ENCODE measurements around the gene USP33. TPM values are rescaled to one million over a fixed set of nuclear protein-coding genes. Genes with fewer than 3 reads are reported as not detected.
A peak's percentile ranks its signal among the peaks of the same experiment; 100 is the strongest.

Gene USP33
- total and polyA plus RNA-seq, 2 of the 13 experiments (the other 11 are each of a cell fraction or from before 2014, with no cell fraction given) = 32.0 to 49.1 TPM

DNA sequence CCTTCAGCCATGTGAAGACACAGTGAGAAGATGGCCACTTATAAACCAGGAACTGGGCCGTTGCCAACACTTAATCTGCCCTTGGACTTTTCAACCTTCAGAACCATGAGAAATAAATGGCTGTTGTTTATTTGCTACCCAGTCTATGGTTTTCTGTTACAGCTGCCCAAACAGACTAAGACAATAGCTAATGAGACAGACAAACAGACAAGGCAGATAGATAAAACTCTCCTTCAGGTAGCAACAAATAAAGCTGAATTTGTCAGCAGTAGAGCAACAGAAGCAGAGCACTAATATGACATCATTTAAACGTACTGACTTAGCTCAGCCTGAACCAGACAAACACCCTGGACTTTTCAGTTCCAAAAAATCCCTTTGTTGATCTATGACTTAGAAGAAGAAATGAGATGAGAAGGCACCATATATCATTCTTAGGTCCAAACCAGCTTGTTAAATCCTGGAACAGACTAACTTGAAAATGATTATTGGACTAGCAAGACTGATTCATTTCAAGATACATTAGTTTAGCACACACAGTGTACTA lies 104.1 kb downstream of the USP33 start (continued):
- TF ChIP-seq ZBTB21 (CRISPR knock-in tag; IDR thresholded peaks at IDR 0.05) (0 out of 2 replicates have a peak, but pooled peaks have one; percentile 51), HNRNPK (IDR thresholded peaks at IDR 0.05; ENCODE audit: low read depth, low read length, poor library complexity, severe bottlenecking) (no peak), SP5 (CRISPR knock-in tag; IDR thresholded peaks at IDR 0.05; ENCODE audit: borderline replicate concordance, low read depth) (no peak), ZNF549 (CRISPR knock-in tag; IDR thresholded peaks at IDR 0.05) (no peak), BCL6 (CRISPR knock-in tag; IDR thresholded peaks at IDR 0.05) (0 out of 2 replicates have a peak, but pooled peaks have one; percentile 9), ELF1 (CRISPR knock-in tag; IDR thresholded peaks at IDR 0.05) (no peak), ZNF780A (CRISPR knock-in tag; IDR thresholded peaks at IDR 0.05) (no peak), SP2 (CRISPR knock-in tag; IDR thresholded peaks at IDR 0.05) (no peak), ZNF674 (CRISPR knock-in tag; IDR thresholded peaks at IDR 0.05; ENCODE audit: low read depth) (no peak), MAF1 (CRISPR knock-in tag; IDR thresholded peaks at IDR 0.05; ENCODE audit: borderline replicate concordance) (no peak), ZNF264 (CRISPR knock-in tag; IDR thresholded peaks at IDR 0.05) (no peak), ZNF292 (CRISPR knock-in tag; IDR thresholded peaks at IDR 0.05; ENCODE audit: borderline replicate concordance, low read depth) (no peak), SYNCRIP (IDR thresholded peaks at IDR 0.05; ENCODE audit: insufficient read depth, low read depth, low read length) (no peak), ATF7-NPFF (CRISPR knock-in tag; IDR thresholded peaks at IDR 0.05; ENCODE audit: low read depth) (no peak), CCDC6 (CRISPR knock-in tag; IDR thresholded peaks at IDR 0.05) (no peak), ZNF678 (CRISPR knock-in tag; IDR thresholded peaks at IDR 0.05) (no peak)
- TF ChIP-seq, protein P1, sequence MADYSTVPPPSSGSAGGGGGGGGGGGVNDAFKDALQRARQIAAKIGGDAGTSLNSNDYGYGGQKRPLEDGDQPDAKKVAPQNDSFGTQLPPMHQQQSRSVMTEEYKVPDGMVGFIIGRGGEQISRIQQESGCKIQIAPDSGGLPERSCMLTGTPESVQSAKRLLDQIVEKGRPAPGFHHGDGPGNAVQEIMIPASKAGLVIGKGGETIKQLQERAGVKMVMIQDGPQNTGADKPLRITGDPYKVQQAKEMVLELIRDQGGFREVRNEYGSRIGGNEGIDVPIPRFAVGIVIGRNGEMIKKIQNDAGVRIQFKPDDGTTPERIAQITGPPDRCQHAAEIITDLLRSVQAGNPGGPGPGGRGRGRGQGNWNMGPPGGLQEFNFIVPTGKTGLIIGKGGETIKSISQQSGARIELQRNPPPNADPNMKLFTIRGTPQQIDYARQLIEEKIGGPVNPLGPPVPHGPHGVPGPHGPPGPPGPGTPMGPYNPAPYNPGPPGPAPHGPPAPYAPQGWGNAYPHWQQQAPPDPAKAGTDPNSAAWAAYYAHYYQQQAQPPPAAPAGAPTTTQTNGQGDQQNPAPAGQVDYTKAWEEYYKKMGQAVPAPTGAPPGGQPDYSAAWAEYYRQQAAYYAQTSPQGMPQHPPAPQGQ (CRISPR knock-in tag; IDR thresholded peaks at IDR 0.05; ENCODE audit: borderline replicate concordance) = no peak
- TF ChIP-seq, protein P2, sequence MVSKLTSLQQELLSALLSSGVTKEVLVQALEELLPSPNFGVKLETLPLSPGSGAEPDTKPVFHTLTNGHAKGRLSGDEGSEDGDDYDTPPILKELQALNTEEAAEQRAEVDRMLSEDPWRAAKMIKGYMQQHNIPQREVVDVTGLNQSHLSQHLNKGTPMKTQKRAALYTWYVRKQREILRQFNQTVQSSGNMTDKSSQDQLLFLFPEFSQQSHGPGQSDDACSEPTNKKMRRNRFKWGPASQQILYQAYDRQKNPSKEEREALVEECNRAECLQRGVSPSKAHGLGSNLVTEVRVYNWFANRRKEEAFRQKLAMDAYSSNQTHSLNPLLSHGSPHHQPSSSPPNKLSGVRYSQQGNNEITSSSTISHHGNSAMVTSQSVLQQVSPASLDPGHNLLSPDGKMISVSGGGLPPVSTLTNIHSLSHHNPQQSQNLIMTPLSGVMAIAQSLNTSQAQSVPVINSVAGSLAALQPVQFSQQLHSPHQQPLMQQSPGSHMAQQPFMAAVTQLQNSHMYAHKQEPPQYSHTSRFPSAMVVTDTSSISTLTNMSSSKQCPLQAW (CRISPR knock-in tag; IDR thresholded peaks at IDR 0.05) = no peak
- TF ChIP-seq, protein P3, sequence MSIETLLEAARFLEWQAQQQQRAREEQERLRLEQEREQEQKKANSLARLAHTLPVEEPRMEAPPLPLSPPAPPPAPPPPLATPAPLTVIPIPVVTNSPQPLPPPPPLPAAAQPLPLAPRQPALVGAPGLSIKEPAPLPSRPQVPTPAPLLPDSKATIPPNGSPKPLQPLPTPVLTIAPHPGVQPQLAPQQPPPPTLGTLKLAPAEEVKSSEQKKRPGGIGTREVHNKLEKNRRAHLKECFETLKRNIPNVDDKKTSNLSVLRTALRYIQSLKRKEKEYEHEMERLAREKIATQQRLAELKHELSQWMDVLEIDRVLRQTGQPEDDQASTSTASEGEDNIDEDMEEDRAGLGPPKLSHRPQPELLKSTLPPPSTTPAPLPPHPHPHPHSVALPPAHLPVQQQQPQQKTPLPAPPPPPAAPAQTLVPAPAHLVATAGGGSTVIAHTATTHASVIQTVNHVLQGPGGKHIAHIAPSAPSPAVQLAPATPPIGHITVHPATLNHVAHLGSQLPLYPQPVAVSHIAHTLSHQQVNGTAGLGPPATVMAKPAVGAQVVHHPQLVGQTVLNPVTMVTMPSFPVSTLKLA (IDR thresholded peaks at IDR 0.05) = no peak
- TF ChIP-seq, protein P4, sequence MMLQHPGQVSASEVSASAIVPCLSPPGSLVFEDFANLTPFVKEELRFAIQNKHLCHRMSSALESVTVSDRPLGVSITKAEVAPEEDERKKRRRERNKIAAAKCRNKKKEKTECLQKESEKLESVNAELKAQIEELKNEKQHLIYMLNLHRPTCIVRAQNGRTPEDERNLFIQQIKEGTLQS (CRISPR knock-in tag; IDR thresholded peaks at IDR 0.05) = no peak
- TF ChIP-seq, protein P5, sequence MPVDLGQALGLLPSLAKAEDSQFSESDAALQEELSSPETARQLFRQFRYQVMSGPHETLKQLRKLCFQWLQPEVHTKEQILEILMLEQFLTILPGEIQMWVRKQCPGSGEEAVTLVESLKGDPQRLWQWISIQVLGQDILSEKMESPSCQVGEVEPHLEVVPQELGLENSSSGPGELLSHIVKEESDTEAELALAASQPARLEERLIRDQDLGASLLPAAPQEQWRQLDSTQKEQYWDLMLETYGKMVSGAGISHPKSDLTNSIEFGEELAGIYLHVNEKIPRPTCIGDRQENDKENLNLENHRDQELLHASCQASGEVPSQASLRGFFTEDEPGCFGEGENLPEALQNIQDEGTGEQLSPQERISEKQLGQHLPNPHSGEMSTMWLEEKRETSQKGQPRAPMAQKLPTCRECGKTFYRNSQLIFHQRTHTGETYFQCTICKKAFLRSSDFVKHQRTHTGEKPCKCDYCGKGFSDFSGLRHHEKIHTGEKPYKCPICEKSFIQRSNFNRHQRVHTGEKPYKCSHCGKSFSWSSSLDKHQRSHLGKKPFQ (CRISPR knock-in tag; IDR thresholded peaks at IDR 0.05; ENCODE audit: insufficient replicate concordance) = no peak
- TF ChIP-seq, protein P6, sequence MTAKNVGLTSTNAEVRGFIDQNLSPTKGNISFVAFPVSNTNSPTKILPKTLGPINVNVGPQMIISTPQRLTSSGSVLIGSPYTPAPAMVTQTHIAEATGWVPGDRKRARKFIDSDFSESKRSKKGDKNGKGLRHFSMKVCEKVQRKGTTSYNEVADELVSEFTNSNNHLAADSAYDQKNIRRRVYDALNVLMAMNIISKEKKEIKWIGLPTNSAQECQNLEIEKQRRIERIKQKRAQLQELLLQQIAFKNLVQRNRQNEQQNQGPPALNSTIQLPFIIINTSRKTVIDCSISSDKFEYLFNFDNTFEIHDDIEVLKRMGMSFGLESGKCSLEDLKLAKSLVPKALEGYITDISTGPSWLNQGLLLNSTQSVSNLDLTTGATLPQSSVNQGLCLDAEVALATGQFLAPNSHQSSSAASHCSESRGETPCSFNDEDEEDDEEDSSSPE (CRISPR knock-in tag; IDR thresholded peaks at IDR 0.05) = no peak
